Measurements from ENCODE around the gene GLIS1.

DNA sequence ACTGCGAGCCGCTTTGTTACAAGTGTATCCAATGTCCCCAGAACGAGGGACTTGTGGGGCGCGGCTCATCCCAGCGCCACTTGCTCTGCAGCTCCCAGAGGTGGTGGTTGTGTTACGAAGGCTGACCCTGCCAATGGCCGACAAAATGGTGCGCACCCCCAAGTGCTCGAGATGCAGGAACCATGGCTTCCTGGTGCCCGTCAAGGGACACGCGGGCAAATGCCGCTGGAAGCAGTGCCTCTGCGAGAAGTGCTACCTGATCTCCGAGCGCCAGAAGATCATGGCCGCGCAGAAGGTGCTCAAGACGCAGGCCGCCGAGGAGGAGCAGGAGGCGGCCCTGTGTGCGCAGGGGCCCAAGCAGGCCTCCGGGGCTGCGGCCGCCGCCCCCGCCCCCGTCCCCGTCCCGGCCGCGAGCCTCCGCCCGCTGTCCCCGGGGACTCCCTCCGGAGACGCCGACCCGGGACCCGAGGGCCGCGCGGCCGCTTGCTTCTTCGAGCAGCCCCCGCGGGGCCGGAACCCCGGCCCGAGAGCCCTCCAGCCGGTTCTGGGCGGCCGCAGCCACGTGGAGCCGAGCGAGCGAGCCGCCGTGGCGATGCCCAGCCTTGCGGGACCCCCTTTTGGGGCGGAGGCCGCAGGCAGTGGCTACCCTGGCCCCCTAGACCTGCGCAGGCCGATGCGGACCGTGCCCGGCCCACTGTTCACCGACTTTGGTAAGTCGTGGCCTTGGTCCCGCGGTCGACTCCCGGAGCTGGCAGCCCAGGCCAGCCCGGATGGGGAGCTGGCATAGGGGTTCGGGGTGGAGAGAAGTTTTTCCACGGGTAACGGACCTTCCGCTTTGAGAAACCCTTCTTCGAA is 279.4 kb downstream of the GLIS1 start, which contains the start of gene DMRTB1:
- no peak for TF ChIP-seq CTCF (IDR thresholded peaks at IDR 0.05)
- no peak for TF ChIP-seq POLR2A (IDR thresholded peaks at IDR 0.05)
- no peak for TF ChIP-seq EP300 (IDR thresholded peaks at IDR 0.05)
- TF ChIP-seq POLR2AphosphoS5 (IDR thresholded peaks at IDR 0.05): no peak

Data from stomach (tissue), 4 donors.